K562 (cell line): Measurements from ENCODE around the gene CDH12. TPM values are rescaled to one million over a fixed set of nuclear protein-coding genes. Genes with fewer than 3 reads are reported as not detected.

Source experiments
- CREB3L1 ChIP-seq: fragments of 450-650 bp; IDR thresholded peaks from 2 replicates; pipeline ENCODE4 v1.6.1; 2014; ENCODE audit warnings: low read depth, mild to moderate bottlenecking, moderate library complexity, borderline replicate concordance
- EGR1 ChIP-seq: fragments of 450-650 bp; conservative IDR thresholded peaks from 2 replicates; pipeline ENCODE4 v1.6.1; 2017; ENCODE audit warnings: mild to moderate bottlenecking
- MBD2 ChIP-seq: sonication (generic); IDR thresholded peaks from 2 replicates; pipeline ENCODE4 v1.6.1; 2016; ENCODE audit warnings: low read depth, borderline replicate concordance
- POLR2G ChIP-seq: fragments of 200-400 bp; formaldehyde crosslinking; IDR thresholded peaks from 2 replicates; pipeline ENCODE4 v1.6.1; 2017; ENCODE audit warnings: low read depth, mild to moderate bottlenecking, antibody characterized with exemption, low read length, moderate library complexity
- SAP30 ChIP-seq: fragments of 200-600 bp; sonication (generic); IDR thresholded peaks from 2 replicates; pipeline ENCODE4 v1.6.1; 2012; ENCODE audit warnings: borderline replicate concordance, low read depth, mild to moderate bottlenecking, moderate library complexity, low read length, control low read depth, inconsistent platforms; ENCODE audit not compliant: insufficient read depth, poor library complexity, severe bottlenecking
- TEAD4 ChIP-seq, 2 experiments: sonication (generic) in 1 of 2; formaldehyde crosslinking in 1 of 2; IDR thresholded peaks; 2 replicates each; pipeline versions ENCODE4 v1.6.1 to v1.8.0; 2012 to 2022; ENCODE audit warnings: borderline replicate concordance in 1 of 2, inconsistent platforms in 1 of 2, low read length in 1 of 2, mild to moderate bottlenecking in 1 of 2, missing genetic modification reagents in 1 of 2
- ZNF134 ChIP-seq: fragments of 250-450 bp; sonication (Bioruptor Pico); conservative IDR thresholded peaks from 2 replicates; pipeline ENCODE4 v1.4.0; 2020
- ZNF274 ChIP-seq: IDR thresholded peaks from 2 replicates; pipeline ENCODE4 v1.6.1; 2011; ENCODE audit warnings: low read depth, mild to moderate bottlenecking, low read length, moderate library complexity, borderline replicate concordance
- ZNF318 ChIP-seq, 2 experiments: fragments of 450-650 bp; IDR thresholded peaks; 2 replicates each; pipeline ENCODE4 v1.6.1; 2016; ENCODE audit warnings: mild to moderate bottlenecking in 2 of 2, borderline replicate concordance in 1 of 2, low read depth in 1 of 2, moderate library complexity in 1 of 2
- ZNF512 ChIP-seq: IDR thresholded peaks from 2 replicates; pipeline ENCODE4 v1.6.1; 2016; ENCODE audit warnings: missing genetic modification characterization, missing compliant biosample characterization
- ZNF551 ChIP-seq: fragments of 250-450 bp; sonication (Bioruptor Pico); IDR thresholded peaks from 2 replicates; pipeline ENCODE4 v1.5.0; 2021; ENCODE audit warnings: mild to moderate bottlenecking, moderate library complexity
- polyA plus RNA-seq, 8 experiments: library from polyadenylated mRNA; depleted of rRNA in 4 of 8; stranded (reverse) in 5 of 8; unstranded in 3 of 8; fragments of >200 nt; fragmentation: Nextera tagmentation in 2 of 8; fragmentation: Illumina TruSeq in 1 of 8; extraction: Ambion mirVana in 2 of 8; extraction: Trizol in 1 of 8; gene quantifications; 2 replicates each; pipeline versions ENCODE4 v1.2.1 to v1.2.3, GENCODE V29; 2011 to 2014; ENCODE audit warnings: inconsistent platforms in 1 of 8, missing spikeins in 1 of 8
- total RNA-seq, 7 experiments: library from RNA; depleted of rRNA in 6 of 7; stranded (reverse); fragments of >200 nt in 6 of 7; fragmentation: Illumina TruSeq in 2 of 7; extraction: Trizol in 2 of 7; gene quantifications; 2 replicates each; pipeline versions ENCODE4 v1.2.1 to v1.2.3, GENCODE V29; 2011 to 2021; ENCODE audit warnings: low replicate concordance in 1 of 7

CDH12 gene
- total and polyA plus RNA-seq, 9 of the 15 experiments (the other 6 are each of a cell fraction or from before 2014, with no cell fraction given): 0.03 to 1.7 (median 0.37) TPM

- TF ChIP-seq ZNF318 (IDR thresholded peaks at IDR 0.05; ENCODE audit: borderline replicate concordance in 1 of 2, low read depth in 1 of 2): no peak
- TF ChIP-seq EGR1: no peak
- no peak for TF ChIP-seq CREB3L1
- TF ChIP-seq TEAD4 (IDR thresholded peaks at IDR 0.05; ENCODE audit: low read length): no peak
- TF ChIP-seq TEAD4 (CRISPR knock-in tag; IDR thresholded peaks at IDR 0.05; ENCODE audit: borderline replicate concordance): no peak
- TF ChIP-seq ZNF512 (tag): no peak
- TF ChIP-seq ZNF134 (CRISPR knock-in tag): no peak
- no peak for TF ChIP-seq ZNF551 (CRISPR knock-in tag)
- no peak for TF ChIP-seq SAP30
- no peak for TF ChIP-seq POLR2G
- TF ChIP-seq ZNF274: no peak
- no peak for TF ChIP-seq MBD2
These were observed 1030.0 kb downstream of the CDH12 start (continued) for GRCh38 chr5:21823076-21823574.
